H9 (cell line): Measurements from ENCODE around the gene SOWAHB. TPM values are rescaled to one million over a fixed set of nuclear protein-coding genes. Genes with fewer than 3 reads are reported as not detected.

Source experiments
- DNase-seq: peaks from one replicate; pipeline ENCODE4 v3.0.0-alpha.2; 2017
- H2AFZ ChIP-seq: one replicate; pipeline ENCODE4 v1.6.1; 2013; ENCODE audit warnings: mild to moderate bottlenecking, low read length, control low read depth, moderate library complexity
- H2AK5ac ChIP-seq: 2 replicates; pipeline ENCODE4 v1.6.1; 2013; ENCODE audit warnings: low read length, control low read depth, mixed read lengths; ENCODE audit not compliant: insufficient read length
- H2BK120ac ChIP-seq: one replicate; pipeline ENCODE4 v1.6.1; 2013; ENCODE audit warnings: low read depth, mild to moderate bottlenecking, low read length, control low read depth, inconsistent platforms; ENCODE audit not compliant: poor library complexity, severe bottlenecking
- H2BK12ac ChIP-seq: 2 replicates; pipeline ENCODE4 v1.6.1; 2013; ENCODE audit warnings: low read length, control low read depth, mixed read lengths, low read depth; ENCODE audit not compliant: insufficient read length
- H2BK15ac ChIP-seq: 2 replicates; pipeline ENCODE4 v1.6.1; 2013; ENCODE audit warnings: low read depth, low read length, control low read depth
- H2BK20ac ChIP-seq: one replicate; pipeline ENCODE4 v1.6.1; 2013; ENCODE audit warnings: low read depth, mild to moderate bottlenecking, low read length, control low read depth, inconsistent platforms; ENCODE audit not compliant: poor library complexity, severe bottlenecking
- H2BK5ac ChIP-seq: 2 replicates; pipeline ENCODE4 v1.6.1; 2013; ENCODE audit warnings: low read length, control low read depth, mixed read lengths; ENCODE audit not compliant: insufficient read length
- H3K14ac ChIP-seq: 2 replicates; pipeline ENCODE4 v1.6.1; 2013; ENCODE audit warnings: low read length, control low read depth; ENCODE audit not compliant: insufficient read depth
- H3K18ac ChIP-seq: 2 replicates; pipeline ENCODE4 v1.6.1; 2013; ENCODE audit warnings: low read depth, mild to moderate bottlenecking, mixed read lengths, low read length, control low read depth; ENCODE audit not compliant: insufficient read length
- H3K23ac ChIP-seq: 2 replicates; pipeline ENCODE4 v1.6.1; 2013; ENCODE audit warnings: low read length, control low read depth, mixed read lengths, low read depth; ENCODE audit not compliant: insufficient read length
- H3K23me2 ChIP-seq: 2 replicates; pipeline ENCODE4 v1.6.1; 2013; ENCODE audit warnings: low read depth, mild to moderate bottlenecking, mixed read lengths, low read length, control low read depth; ENCODE audit not compliant: insufficient read length, poor library complexity, severe bottlenecking
- H3K27ac ChIP-seq: 2 replicates; pipeline ENCODE4 v1.5.1; 2013; ENCODE audit warnings: low read length, control low read depth, mixed read lengths, low read depth; ENCODE audit not compliant: insufficient read length
- H3K27me3 ChIP-seq: 2 replicates; pipeline ENCODE4 v1.6.1; 2013; ENCODE audit warnings: low read length, control low read depth, inconsistent platforms; ENCODE audit not compliant: insufficient read depth
- H3K4ac ChIP-seq: 2 replicates; pipeline ENCODE4 v1.6.1; 2013; ENCODE audit warnings: low read depth, mild to moderate bottlenecking, control low read depth, inconsistent platforms, low read length, moderate library complexity
- H3K4me1 ChIP-seq: 2 replicates; pipeline ENCODE4 v1.6.1; 2013; ENCODE audit warnings: low read length, control low read depth, inconsistent platforms; ENCODE audit not compliant: insufficient read depth
- H3K4me2 ChIP-seq: 2 replicates; pipeline ENCODE4 v1.6.1; 2013; ENCODE audit warnings: low read length, control low read depth, mixed read lengths; ENCODE audit not compliant: insufficient read length, insufficient read depth
- H3K56ac ChIP-seq: 2 replicates; pipeline ENCODE4 v1.6.1; 2013; ENCODE audit warnings: low read depth, mild to moderate bottlenecking, mixed read lengths, low read length, control low read depth; ENCODE audit not compliant: insufficient read length
- H3K79me1 ChIP-seq: 2 replicates; pipeline ENCODE4 v1.6.1; 2013; ENCODE audit warnings: low read depth, mild to moderate bottlenecking, moderate library complexity, low read length, control low read depth, inconsistent platforms; ENCODE audit not compliant: insufficient read depth, poor library complexity, severe bottlenecking
- H3K79me2 ChIP-seq: 2 replicates; pipeline ENCODE4 v1.6.1; 2013; ENCODE audit warnings: low read length, control low read depth, inconsistent platforms; ENCODE audit not compliant: insufficient read depth
- H3K9ac ChIP-seq: 2 replicates; pipeline ENCODE4 v1.6.1; 2013; ENCODE audit warnings: low read length, control low read depth, mixed read lengths; ENCODE audit not compliant: insufficient read length; ENCODE audit errors: extremely low read depth
- H3K9me3 ChIP-seq: one replicate; pipeline ENCODE4 v1.6.1; 2013; ENCODE audit warnings: low read depth, low read length, inconsistent platforms; ENCODE audit not compliant: control insufficient read depth
- H3T11ph ChIP-seq: one replicate; pipeline ENCODE4 v1.6.1; 2013; ENCODE audit warnings: mild to moderate bottlenecking, low read length, control low read depth, inconsistent platforms
- H4K20me1 ChIP-seq: one replicate; pipeline ENCODE4 v1.6.1; 2013; ENCODE audit not compliant: control insufficient read depth, insufficient read length, insufficient read depth
- H4K5ac ChIP-seq: 2 replicates; pipeline ENCODE4 v1.6.1; 2013; ENCODE audit warnings: low read depth, mild to moderate bottlenecking, mixed read lengths, low read length, control low read depth; ENCODE audit not compliant: insufficient read length
- H4K8ac ChIP-seq: replicated peaks from 2 replicates; pipeline ENCODE4 v1.6.1; 2013; ENCODE audit warnings: low read length, control low read depth, mixed read lengths, low read depth; ENCODE audit not compliant: insufficient read length
- H4K91ac ChIP-seq: 2 replicates; pipeline ENCODE4 v1.6.1; 2013; ENCODE audit warnings: low read depth, mild to moderate bottlenecking, moderate library complexity, mixed read lengths, low read length, control low read depth; ENCODE audit not compliant: insufficient read length
- H3K27ac Mint-ChIP-seq, 3 experiments: 2 replicates in 2 of 3; 3 replicates in 1 of 3; pipeline ENCODE4 v1.8.0; 2020 to 2021; ENCODE audit warnings: mixed read lengths in 3 of 3, mild to moderate bottlenecking in 1 of 3, moderate library complexity in 1 of 3
- H3K27me3 Mint-ChIP-seq: 2 replicates; pipeline ENCODE4 v1.8.0; 2021; ENCODE audit warnings: low read depth, mild to moderate bottlenecking, moderate library complexity, mixed read lengths
- H3K36me3 Mint-ChIP-seq, 3 experiments: 2 replicates in 2 of 3; 3 replicates in 1 of 3; pipeline ENCODE4 v1.8.0; 2020 to 2021; ENCODE audit warnings: low read depth in 3 of 3, mixed read lengths in 3 of 3; ENCODE audit not compliant: insufficient read depth in 1 of 3
- H3K4me1 Mint-ChIP-seq, 2 experiments: 2 replicates each; pipeline ENCODE4 v1.8.0; 2020; ENCODE audit warnings: mixed read lengths in 2 of 2
- H3K4me3 Mint-ChIP-seq, 2 experiments: 2 replicates in 1 of 2; 3 replicates in 1 of 2; pipeline ENCODE4 v1.8.0; 2020 to 2021; ENCODE audit warnings: mild to moderate bottlenecking in 2 of 2, mixed read lengths in 2 of 2, moderate library complexity in 1 of 2
- H3K9me3 Mint-ChIP-seq, 2 experiments: 2 replicates in 1 of 2; 3 replicates in 1 of 2; pipeline ENCODE4 v1.8.0; 2020; ENCODE audit warnings: mild to moderate bottlenecking in 2 of 2, mixed read lengths in 2 of 2, moderate library complexity in 1 of 2
- CTCF ChIP-seq: fragments of 200-600 bp; sonication (generic); conservative IDR thresholded peaks from 3 replicates; pipeline ENCODE4 v1.8.0; 2021; ENCODE audit warnings: antibody characterized with exemption, mild to moderate bottlenecking
- WGBS: extraction: QIAGEN DNeasy Blood & Tissue Kit; methylation state at CpG from one replicate; pipeline ENCODE4 v1.1.7; 2013; ENCODE audit warnings: missing lambda C conversion rate, low lambda C conversion rate, mixed read lengths; ENCODE audit not compliant: insufficient read length; ENCODE audit errors: extremely low coverage; 5-methylcytosine and 5-hydroxymethylcytosine counted together
- total RNA-seq: library from RNA; stranded (reverse); gene quantifications from 2 replicates; pipeline ENCODE4 v1.2.1, GENCODE V29; 2021

SOWAHB gene
- total RNA-seq, 1 experiment from 2014 or later, result 0.26 TPM

GRCh38 chr4:76867377-76867776, 30.6 kb downstream of the SOWAHB start:
- DNase-seq, result no peak
- Mint-ChIP-seq H3K4me1 (peaks cover 15 to 28% of the 10 kb centered on the region in 2 experiments), H3K4me3 (no peak overlapping the region), H3K36me3 (no peaks in the 10 kb centered on the region; a peak in 1 of 7 replicates), H3K27me3 (no peaks in the 10 kb centered on the region), H3K27ac (peak overlapping the region; percentile 14 to 95 (median 53); a peak in 5 of 7 replicates), H3K9me3 (no peaks in the 10 kb centered on the region; a peak in 3 of 5 replicates)
- no peaks in the 10 kb centered on the region for H3K27me3 ChIP-seq
- no peak overlapping the region for H3K27ac ChIP-seq
- H3K18ac ChIP-seq, result peak overlapping the region; percentile 83
- no peak overlapping the region for H3K4ac ChIP-seq
- no peaks in the 10 kb centered on the region for H3K79me1 ChIP-seq
- no peak overlapping the region for H2BK5ac ChIP-seq
- no peak for TF ChIP-seq CTCF
- no peak overlapping the region for H3K4me2 ChIP-seq
- H4K8ac ChIP-seq, result no peak overlapping the region
- no peak overlapping the region for H2AK5ac ChIP-seq
- no CpG with 5 or more reads among the region's 7 CpGs for WGBS
- no peak overlapping the region for H3K9ac ChIP-seq
- H4K91ac ChIP-seq, result no peak overlapping the region
- no peaks in the 10 kb centered on the region for H3K9me3 ChIP-seq
- H3T11ph ChIP-seq, result no peak overlapping the region
- no peaks in the 10 kb centered on the region; the same call in 1 of the 2 replicates for H3K4me1 ChIP-seq
- H2BK120ac ChIP-seq, result no peak overlapping the region
- no peaks in the 10 kb centered on the region for H4K20me1 ChIP-seq
- no peak overlapping the region for H2BK20ac ChIP-seq
- no peak overlapping the region for H2AFZ ChIP-seq
- no peak overlapping the region for H2BK15ac ChIP-seq
- H3K56ac ChIP-seq, result no peak overlapping the region
- peak overlapping the region; percentile 75; the same call in 1 of the 2 replicates for H3K14ac ChIP-seq
- no peak overlapping the region for H4K5ac ChIP-seq
- H3K23ac ChIP-seq, result no peak overlapping the region
- no peaks in the 10 kb centered on the region for H3K23me2 ChIP-seq
- H2BK12ac ChIP-seq, result no peak overlapping the region
- no peaks in the 10 kb centered on the region for H3K79me2 ChIP-seq
